ENCODE data around the gene PTPN11. TPM values are rescaled to one million over a fixed set of nuclear protein-coding genes. Genes with fewer than 3 reads are reported as not detected.
"Not testable (repeated sequence)": the region's sequence is repeated elsewhere in the genome, so short reads cannot be mapped to it uniquely, and the experiment has no call there.

The PTPN11 gene
- total RNA-seq, 2 experiments from 2014 or later, result 129 to 134 TPM

DNA sequence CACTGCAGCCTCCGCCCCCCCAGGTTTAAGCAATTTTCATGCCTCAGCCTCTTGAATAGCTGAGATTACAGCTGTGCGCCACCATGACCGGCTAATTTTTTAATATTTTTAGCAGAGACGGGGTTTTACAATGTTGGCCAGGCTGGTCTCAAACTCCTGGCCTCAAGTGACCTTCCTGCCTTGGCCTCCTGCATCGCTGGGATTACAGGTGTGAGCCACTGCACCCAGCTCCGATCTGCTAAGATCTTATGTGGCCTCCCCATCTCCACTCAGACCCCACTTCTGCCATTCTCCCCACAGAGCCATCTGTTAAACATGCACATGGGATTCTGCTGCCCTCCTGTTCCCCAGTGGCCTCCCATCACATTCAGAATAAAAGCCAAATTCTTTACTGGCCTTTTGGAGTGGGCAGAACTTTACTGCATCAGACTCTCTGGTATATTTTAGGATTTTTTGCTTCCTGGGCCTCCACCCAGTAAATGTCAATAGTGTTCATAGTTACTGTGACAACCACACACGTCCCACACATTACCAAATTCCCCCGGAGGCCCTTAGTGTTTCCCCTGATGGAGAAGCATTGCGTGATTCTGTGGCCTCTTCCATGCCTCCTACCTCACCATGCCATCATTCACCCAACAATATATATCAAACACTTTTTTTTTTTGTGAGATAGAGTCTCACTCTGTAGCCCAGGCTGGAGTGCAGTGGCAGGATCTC is 96.3 kb downstream of the PTPN11 start:
- no peak overlapping the region for H3K4me3 Mint-ChIP-seq
- H3K4me1 Mint-ChIP-seq, result peaks cover 2% of the 10 kb centered on the region
- POLR2A ChIA-PET, result interaction anchor here (0.6 kb wide), 1 partner anchor 83 kb away, joined by 3 read pairs; no protein-coding TSS in a partner anchor
- no peak overlapping the region for H3K27ac Mint-ChIP-seq
- peak; percentile 23 for ATAC-seq
- H3K27me3 Mint-ChIP-seq, result no peaks in the 10 kb centered on the region
- H3K36me3 Mint-ChIP-seq (ENCODE audit: low read depth), result peaks cover 4% of the 10 kb centered on the region
- H3K9me3 Mint-ChIP-seq (ENCODE audit: low read depth), result no peaks in the 10 kb centered on the region
- CTCF ChIA-PET, result no interaction called here
- DNase-seq, result peak; percentile 13
- intact Hi-C loops (cut with DNase I, micrococcal nuclease), result no loop called here

- CTCF ChIA-PET, result interaction anchor here (0.6 kb wide), 1 partner anchor 929 kb away, joined by 3 read pairs; no protein-coding TSS in a partner anchor
- intact Hi-C loops (cut with DNase I, micrococcal nuclease), result no loop called here
- Mint-ChIP-seq H3K27me3 (no peaks in the 10 kb centered on the region), H3K27ac (no peak overlapping the region), H3K9me3 (ENCODE audit: low read depth) (no peaks in the 10 kb centered on the region), H3K4me3 (no peak overlapping the region), H3K4me1 (peaks cover 2% of the 10 kb centered on the region), H3K36me3 (ENCODE audit: low read depth) (no peaks in the 10 kb centered on the region)
- ATAC-seq (no peak), DNase-seq (no peak)
- POLR2A ChIA-PET, result no interaction called here
Observed at GRCh38 chr12:112515868-112516267, 97.1 kb downstream of the PTPN11 start.

- H3K4me1 Mint-ChIP-seq, result peaks cover 2% of the 10 kb centered on the region
- ChIA-PET POLR2A (no interaction called here), CTCF (no interaction called here)
- H3K9me3 Mint-ChIP-seq (ENCODE audit: low read depth), result no peaks in the 10 kb centered on the region
- no peak overlapping the region for H3K27ac Mint-ChIP-seq
- no peaks in the 10 kb centered on the region for H3K27me3 Mint-ChIP-seq
- intact Hi-C loops (cut with DNase I, micrococcal nuclease), result no loop called here
- DNase-seq (no peak), ATAC-seq (no peak)
- no peaks in the 10 kb centered on the region for H3K36me3 Mint-ChIP-seq (ENCODE audit: low read depth)
- no peak overlapping the region for H3K4me3 Mint-ChIP-seq
Observed at GRCh38 chr12:112517730-112518364, 99.1 kb downstream of the PTPN11 start.

DNA sequence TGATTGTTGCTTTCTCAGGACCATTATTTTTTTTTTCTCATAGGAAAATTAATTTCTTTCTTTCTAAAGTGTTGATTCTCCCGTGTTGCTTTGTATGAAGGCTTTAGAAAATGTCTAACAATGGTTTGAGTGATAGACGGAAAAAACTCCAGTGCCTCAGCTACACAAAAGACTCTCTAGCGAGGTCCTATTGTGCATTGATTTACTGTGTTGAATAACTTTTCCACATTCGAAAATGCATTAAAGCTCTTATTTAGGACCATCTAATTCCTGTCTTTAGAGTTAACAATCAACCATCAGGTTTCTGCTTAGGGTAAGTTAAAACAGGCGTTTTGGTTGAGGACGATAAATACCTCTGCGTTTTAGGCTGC is 99.6 kb downstream of the PTPN11 start:
- intact Hi-C loops (cut with DNase I, micrococcal nuclease), result no loop called here
- no peak for ATAC-seq
- Mint-ChIP-seq H3K4me3 (no peak overlapping the region), H3K27ac (no peak overlapping the region), H3K36me3 (ENCODE audit: low read depth) (no peaks in the 10 kb centered on the region), H3K9me3 (ENCODE audit: low read depth) (no peaks in the 10 kb centered on the region), H3K4me1 (peaks cover 2% of the 10 kb centered on the region), H3K27me3 (no peaks in the 10 kb centered on the region)
- ChIA-PET CTCF (no interaction called here), POLR2A (no interaction called here)
- no peak for DNase-seq

- CTCF ChIA-PET, result interaction anchor here (0.6 kb wide), 1 partner anchor 341 kb away, joined by 4 read pairs; no protein-coding TSS in a partner anchor
- H3K9me3 Mint-ChIP-seq (ENCODE audit: low read depth); intact Hi-C loops (cut with DNase I, micrococcal nuclease); DNase-seq; H3K36me3 Mint-ChIP-seq (ENCODE audit: low read depth); H3K4me3 Mint-ChIP-seq; ATAC-seq; H3K27ac Mint-ChIP-seq; H3K4me1 Mint-ChIP-seq; POLR2A ChIA-PET; H3K27me3 Mint-ChIP-seq: not testable (repeated sequence)
Observed at GRCh38 chr12:112519841-112520340, 101.1 kb downstream of the PTPN11 start.

DNA sequence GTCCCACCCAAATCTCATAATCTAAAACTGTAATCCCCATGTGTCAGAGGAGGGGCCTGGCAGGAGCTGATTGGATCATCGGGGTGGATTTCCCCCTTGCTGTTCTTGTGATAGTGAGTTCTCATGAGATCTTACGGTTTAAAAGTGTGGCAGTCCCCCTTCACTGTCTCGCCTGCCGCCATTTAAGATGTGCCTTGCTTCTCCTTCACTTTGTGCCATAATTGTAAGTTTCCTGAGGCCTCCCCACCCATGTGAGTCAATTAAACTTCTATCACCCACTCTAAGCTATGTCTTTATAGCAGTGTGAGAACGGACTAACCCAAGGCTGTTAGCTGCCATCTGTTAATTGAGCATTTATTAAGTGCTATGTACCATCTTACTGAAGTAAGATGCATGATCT is 105.1 kb downstream of the PTPN11 start:
- intact Hi-C loops (cut with DNase I, micrococcal nuclease), result no loop called here
- CTCF ChIA-PET, result no interaction called here
- Mint-ChIP-seq H3K9me3 (ENCODE audit: low read depth) (no peaks in the 10 kb centered on the region), H3K4me3 (no peak overlapping the region), H3K27me3 (no peaks in the 10 kb centered on the region), H3K36me3 (ENCODE audit: low read depth) (no peaks in the 10 kb centered on the region), H3K4me1 (no peaks in the 10 kb centered on the region), H3K27ac (no peak overlapping the region)
- POLR2A ChIA-PET, result no interaction called here
- no peak for ATAC-seq
- DNase-seq, result no peak

GRCh38 chr12:112524269-112524668 is 105.5 kb downstream of the PTPN11 start:
- ChIA-PET POLR2A (no interaction called here), CTCF (no interaction called here)
- ATAC-seq (no peak), DNase-seq (no peak)
- Mint-ChIP-seq H3K9me3 (ENCODE audit: low read depth) (no peaks in the 10 kb centered on the region), H3K4me3 (no peak overlapping the region), H3K4me1 (no peaks in the 10 kb centered on the region), H3K27me3 (no peaks in the 10 kb centered on the region), H3K36me3 (ENCODE audit: low read depth) (no peaks in the 10 kb centered on the region), H3K27ac (no peak overlapping the region)
- intact Hi-C loops (cut with DNase I, micrococcal nuclease), result no loop called here

GRCh38 chr12:112524676-112525425 is 106.1 kb downstream of the PTPN11 start:
- DNase-seq, result no peak
- Mint-ChIP-seq H3K9me3 (ENCODE audit: low read depth) (no peaks in the 10 kb centered on the region), H3K27me3 (no peaks in the 10 kb centered on the region), H3K36me3 (ENCODE audit: low read depth) (no peaks in the 10 kb centered on the region), H3K4me1 (no peaks in the 10 kb centered on the region), H3K4me3 (no peak overlapping the region), H3K27ac (no peak overlapping the region)
- POLR2A ChIA-PET, result interaction anchor here (0.6 kb wide), 1 partner anchor 507 kb away, joined by 8 read pairs; no protein-coding TSS in a partner anchor
- intact Hi-C loops (cut with DNase I, micrococcal nuclease), result no loop called here
- CTCF ChIA-PET, result interaction anchor here (0.6 kb wide), 1 partner anchor 57 kb away, joined by 4 read pairs; no protein-coding TSS in a partner anchor
- ATAC-seq, result no peak

GRCh38 chr12:112525426-112525809 is 106.7 kb downstream of the PTPN11 start:
- intact Hi-C loops (cut with DNase I, micrococcal nuclease), result no loop called here
- Mint-ChIP-seq H3K27ac (no peak overlapping the region), H3K36me3 (ENCODE audit: low read depth) (no peaks in the 10 kb centered on the region), H3K9me3 (ENCODE audit: low read depth) (no peaks in the 10 kb centered on the region), H3K27me3 (no peaks in the 10 kb centered on the region), H3K4me3 (no peak overlapping the region), H3K4me1 (no peaks in the 10 kb centered on the region)
- ChIA-PET CTCF (interaction anchor here (0.6 kb wide), 1 partner anchor 57 kb away, joined by 4 read pairs; no protein-coding TSS in a partner anchor), POLR2A (interaction anchor here (0.6 kb wide), 1 partner anchor 508 kb away, joined by 8 read pairs; no protein-coding TSS in a partner anchor)
- DNase-seq (no peak), ATAC-seq (no peak)

GRCh38 chr12:112527082-112527481 is 108.3 kb downstream of the PTPN11 start:
- ATAC-seq (no peak), DNase-seq (no peak)
- CTCF ChIA-PET, result no interaction called here
- no peaks in the 10 kb centered on the region for H3K27me3 Mint-ChIP-seq
- no peaks in the 10 kb centered on the region for H3K4me1 Mint-ChIP-seq
- intact Hi-C loops (cut with DNase I, micrococcal nuclease), result no loop called here
- no peaks in the 10 kb centered on the region for H3K9me3 Mint-ChIP-seq (ENCODE audit: low read depth)
- POLR2A ChIA-PET, result interaction anchor here (0.6 kb wide), 1 partner anchor 299 kb away, joined by 3 read pairs; no protein-coding TSS in a partner anchor
- H3K4me3 Mint-ChIP-seq, result no peak overlapping the region
- no peak overlapping the region for H3K27ac Mint-ChIP-seq
- H3K36me3 Mint-ChIP-seq (ENCODE audit: low read depth), result no peaks in the 10 kb centered on the region

DNA sequence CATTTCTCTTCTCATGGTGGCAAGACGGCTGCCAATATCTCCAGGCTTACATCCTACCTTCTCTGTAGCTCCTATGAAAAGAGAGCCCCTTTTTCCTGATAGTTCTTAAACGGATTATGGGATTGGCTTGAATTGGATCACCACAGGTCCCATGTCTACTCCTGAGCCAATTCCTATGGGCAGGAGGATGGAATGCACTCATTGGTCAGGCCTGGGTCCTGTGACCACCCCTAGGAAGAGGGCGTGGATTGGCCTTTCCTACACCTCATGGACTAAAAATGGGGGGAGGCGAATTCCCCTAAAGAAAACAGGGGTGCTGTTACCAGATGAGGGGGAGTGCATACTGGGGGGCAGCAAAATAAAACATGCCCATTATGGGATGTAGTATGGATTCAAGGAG is 108.8 kb downstream of the PTPN11 start:
- POLR2A ChIA-PET, result interaction anchor here (0.6 kb wide), 1 partner anchor 298 kb away, joined by 3 read pairs; no protein-coding TSS in a partner anchor
- Mint-ChIP-seq H3K36me3 (ENCODE audit: low read depth) (no peaks in the 10 kb centered on the region), H3K4me3 (no peak overlapping the region), H3K4me1 (no peaks in the 10 kb centered on the region), H3K27ac (no peak overlapping the region), H3K27me3 (no peaks in the 10 kb centered on the region), H3K9me3 (ENCODE audit: low read depth) (no peaks in the 10 kb centered on the region)
- intact Hi-C loops (cut with DNase I, micrococcal nuclease), result no loop called here
- DNase-seq (no peak), ATAC-seq (no peak)
- CTCF ChIA-PET, result no interaction called here
